Activated CD4-positive, CD25-positive, alpha-beta regulatory T cell treated with anti-CD3 and anti-CD28 coated beads, Interleukin-2, amount 50 U/mL, for 72 hours (primary cell): Measurements from ENCODE around the gene SLC35F5.
"Not testable (repeated sequence)": the region's sequence is repeated elsewhere in the genome, so short reads cannot be mapped to it uniquely, and the experiment has no call there.

Experiments
- DNase-seq: peaks from one replicate; pipeline ENCODE4 v3.0.0; 2021

Gene SLC35F5

DNA sequence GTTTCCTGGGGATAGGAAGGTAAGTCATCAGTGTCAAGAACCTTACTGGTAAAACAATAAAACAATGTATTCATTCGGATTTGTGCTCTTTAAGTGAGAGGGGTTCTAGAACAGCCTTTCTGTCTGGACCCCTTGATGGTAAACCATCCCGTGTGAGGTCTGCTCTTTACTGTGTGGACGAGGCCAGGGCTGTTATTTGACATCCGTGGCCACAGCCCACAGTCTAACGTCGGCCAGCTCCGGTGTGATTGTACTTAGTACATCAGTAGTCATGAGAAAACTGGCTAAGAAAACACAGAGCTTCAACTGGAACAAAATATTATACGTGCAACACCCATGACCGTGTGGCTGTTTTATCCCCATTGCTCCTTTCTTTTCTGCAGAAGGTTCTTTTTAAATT lies 62.0 kb downstream of the SLC35F5 start:
- no peak for DNase-seq

DNA sequence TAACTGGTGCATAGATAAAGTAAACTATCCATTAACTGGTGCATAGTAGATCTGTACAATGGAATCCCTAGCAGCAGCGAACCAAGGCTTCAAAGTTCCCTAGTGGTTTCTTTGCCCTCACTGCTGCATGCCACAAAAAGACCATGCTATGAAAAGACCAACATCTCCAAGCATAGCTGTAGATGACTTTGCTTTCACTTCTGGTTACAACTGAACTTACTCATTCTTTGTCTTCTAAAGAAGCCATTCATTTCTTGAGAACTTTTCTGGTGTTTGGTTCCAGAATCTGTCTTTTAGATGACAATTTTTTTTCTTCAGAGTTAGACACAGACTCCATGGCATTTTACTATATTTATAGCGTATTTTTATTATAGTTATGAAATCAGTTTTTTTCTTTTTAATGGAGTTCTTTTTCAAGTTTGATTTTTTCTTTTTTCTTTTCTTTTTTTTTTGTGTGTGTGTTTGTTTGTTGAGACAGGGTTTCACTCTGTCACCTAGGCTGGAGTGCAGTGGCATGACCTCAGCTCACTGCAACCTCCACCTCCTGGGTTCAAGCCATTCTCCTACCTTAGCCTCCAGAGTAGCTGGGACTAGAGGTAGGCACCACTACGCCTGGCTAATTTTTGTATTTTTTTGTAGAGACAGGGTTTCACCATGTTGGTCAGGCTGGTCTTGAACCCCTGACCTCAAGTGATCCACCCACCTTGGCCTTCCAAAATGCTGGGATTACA lies 63.6 kb downstream of the SLC35F5 start:
- no peak for DNase-seq

DNA sequence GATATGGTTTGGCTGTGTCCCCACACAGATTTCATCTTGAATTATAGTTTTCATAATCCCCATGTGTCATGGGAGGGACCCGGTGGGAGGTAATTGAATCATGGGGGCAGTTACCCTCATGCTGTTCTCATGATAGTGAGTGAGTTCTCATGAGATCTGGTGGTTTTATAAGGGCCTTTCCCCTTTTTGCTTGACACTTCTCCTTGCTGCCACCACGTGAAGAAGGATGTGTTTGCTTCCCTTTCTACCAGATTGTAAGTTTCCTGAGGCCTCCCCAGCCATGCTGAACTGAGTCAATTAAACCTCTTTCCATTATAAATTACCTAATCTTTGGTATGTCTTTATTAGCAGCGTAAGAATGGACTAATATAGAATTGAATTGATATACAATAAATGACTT lies 65.6 kb downstream of the SLC35F5 start:
- not testable (repeated sequence) for DNase-seq

DNA sequence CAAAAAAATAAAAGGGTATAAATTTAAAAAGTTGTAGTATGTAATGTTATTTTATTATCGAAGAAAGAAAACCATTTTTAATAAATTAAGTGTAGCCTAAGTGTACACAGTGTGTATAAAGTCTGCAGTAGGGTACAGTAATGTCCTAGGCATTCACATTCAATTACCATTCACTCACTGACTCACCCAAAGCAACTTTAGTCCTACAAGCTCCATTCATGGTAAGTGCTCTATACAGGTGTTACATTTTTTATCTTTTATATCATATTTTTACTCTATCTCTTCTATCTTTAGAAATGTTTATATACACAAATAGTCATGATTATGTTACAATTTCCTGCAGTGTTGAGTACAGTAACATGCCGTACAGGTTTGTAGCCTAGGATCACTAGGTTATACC lies 69.9 kb downstream of the SLC35F5 start:
- no peak for DNase-seq

DNA sequence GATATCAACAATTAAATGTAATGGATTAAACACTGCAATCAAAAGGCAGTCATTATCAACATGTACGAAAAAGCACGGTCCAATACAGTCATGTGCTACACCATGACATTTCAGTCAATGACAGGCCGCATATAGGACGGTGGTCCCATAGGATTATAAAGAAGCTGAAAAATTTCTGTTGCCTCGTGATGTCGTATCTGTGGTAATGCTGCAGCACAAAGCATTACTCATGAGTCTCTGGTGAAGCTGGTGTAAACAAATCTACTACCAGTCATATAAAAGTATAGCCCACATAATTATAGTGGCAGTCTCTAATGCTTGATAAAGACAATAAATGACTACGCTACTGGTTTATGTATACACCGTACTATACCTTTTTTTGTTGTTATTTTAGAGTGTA lies 71.0 kb downstream of the SLC35F5 start:
- DNase-seq = no peak

DNA sequence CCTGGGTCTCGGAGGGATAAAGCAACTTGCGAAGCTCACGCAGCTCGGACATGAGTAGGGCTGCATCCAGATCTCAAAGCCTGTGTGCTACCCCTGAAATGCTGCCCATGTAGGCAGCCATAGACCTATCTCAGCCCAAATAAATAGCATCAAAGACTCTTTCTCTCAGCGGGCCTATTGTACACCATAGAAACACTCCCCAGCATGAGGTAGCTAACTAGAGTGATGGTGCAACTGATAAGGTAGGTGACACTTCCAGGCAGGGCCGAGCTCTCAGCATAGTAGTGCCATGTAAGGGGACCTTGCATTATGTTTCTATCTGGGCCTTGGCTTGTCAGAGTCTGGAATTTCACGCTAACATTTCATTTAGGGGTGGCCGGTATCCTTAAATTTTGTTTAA lies 77.0 kb downstream of the SLC35F5 start:
- DNase-seq = no peak

DNA sequence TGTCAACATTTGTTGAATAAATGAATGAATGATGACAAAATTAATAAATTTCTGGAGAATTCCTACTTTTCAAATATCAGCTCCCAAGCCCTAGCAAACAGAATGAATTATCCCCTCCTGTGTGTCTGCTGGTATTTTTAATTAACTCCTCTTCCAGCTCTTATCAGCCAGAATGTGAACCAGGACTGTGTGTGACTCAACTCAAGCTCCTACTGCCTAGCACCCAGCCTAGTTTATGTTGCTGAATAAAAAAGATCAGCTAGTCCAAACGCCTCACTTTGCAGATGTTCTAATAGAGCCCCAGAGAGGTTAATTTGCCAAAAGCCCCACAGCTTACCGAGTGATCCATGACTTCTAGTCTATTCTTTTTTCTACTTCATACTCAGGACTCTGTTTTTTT lies 79.1 kb downstream of the SLC35F5 start:
- no peak for DNase-seq

DNA sequence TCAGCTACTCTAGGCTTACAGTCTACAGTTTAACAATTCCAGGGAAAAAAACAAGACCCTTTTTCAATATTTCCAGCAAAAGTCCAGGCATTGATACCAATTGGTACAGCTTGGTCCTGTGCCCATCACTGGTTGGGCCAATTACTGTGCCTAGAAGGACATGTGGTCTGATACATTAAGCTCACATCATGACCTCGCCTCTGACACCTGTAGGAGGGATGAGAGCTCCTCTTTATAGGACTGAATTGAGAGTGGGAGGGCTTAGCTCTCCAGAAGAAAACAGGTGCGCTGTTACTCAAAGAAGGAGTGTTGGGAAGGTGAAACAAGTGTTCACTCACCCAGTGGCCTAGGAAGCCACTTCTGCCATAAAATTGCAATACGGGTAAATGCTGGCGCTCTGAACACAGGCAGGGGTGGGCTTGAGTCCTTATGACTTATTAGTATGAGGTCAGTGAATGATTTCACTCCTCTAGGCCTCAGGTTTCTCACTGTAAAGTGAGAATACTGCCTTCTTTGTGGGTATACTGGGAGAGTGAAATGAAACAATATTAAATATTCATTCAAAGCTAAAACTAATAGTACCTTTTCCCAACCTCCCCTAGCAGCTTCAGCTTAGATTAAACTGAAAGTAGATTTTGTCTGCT lies 79.7 kb downstream of the SLC35F5 start:
- DNase-seq = no peak

DNA sequence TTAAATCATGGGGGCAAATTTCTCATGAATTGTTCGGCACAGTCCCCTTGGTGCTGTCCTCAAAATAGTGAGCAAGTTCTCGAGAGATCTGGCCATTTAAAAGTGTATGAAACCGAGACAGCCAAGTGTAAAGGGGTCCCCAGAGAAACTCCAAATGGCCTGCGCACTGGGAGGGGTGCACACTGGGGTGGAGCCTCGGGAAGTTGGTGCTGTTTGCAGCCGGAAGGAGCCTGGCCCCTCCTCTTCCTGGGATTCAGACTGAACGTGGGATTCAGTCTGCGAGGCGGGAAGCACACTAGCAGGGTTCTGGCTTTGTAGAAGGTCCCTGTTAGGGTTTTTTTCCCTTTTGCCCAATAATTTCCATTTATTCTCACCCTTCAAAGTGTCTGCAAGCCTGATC lies 80.6 kb downstream of the SLC35F5 start:
- no peak for DNase-seq

DNA sequence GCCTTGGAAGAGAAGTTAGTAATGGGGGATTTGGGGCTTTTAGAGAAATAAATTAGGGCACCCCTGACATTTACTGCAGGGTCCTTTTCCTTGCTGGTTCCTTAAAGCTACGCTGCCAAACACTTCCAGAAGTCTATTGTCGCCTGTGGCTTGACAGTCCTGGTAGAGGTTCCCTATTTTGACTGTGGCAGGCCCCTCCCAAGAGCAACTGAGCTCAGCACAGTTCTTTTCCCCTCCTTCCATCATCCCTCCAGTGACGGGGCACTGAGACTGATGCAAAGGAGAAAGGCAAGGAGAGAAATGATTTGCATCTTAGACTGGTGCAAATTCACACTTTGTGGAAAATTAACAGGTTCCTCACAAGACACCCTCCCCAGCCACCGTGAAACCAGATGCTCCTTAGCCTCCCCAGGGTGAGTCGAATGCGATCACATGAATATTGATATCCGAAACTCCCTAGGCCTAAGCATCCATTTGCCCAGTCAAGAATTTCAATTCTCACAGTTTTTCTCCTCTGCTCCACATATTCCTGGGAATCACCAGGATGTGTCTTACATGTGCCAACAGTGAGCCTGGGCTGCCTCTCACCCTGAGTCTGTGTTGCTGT lies 84.0 kb downstream of the SLC35F5 start:
- no peak for DNase-seq

DNA sequence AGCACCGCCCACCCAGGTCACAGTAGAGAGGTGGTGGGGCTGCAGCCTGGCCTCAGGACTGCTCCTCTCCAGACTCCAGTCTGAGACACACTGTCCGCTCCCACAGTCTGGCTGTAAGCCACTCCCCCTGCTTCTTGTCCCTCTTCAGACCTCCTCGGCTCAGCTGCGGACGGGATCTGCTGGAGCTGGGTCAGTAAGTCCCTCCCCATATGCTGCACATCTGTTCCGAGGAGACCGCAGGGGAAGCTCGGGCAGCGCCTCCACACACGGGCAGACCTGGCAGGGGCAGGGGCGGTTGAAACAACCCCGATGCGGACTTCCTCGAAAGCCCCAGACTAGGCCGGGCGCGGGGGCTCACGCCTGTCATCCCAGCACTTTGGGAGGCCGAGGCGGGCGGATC lies 87.4 kb downstream of the SLC35F5 start:
- DNase-seq = not testable (repeated sequence)

DNA sequence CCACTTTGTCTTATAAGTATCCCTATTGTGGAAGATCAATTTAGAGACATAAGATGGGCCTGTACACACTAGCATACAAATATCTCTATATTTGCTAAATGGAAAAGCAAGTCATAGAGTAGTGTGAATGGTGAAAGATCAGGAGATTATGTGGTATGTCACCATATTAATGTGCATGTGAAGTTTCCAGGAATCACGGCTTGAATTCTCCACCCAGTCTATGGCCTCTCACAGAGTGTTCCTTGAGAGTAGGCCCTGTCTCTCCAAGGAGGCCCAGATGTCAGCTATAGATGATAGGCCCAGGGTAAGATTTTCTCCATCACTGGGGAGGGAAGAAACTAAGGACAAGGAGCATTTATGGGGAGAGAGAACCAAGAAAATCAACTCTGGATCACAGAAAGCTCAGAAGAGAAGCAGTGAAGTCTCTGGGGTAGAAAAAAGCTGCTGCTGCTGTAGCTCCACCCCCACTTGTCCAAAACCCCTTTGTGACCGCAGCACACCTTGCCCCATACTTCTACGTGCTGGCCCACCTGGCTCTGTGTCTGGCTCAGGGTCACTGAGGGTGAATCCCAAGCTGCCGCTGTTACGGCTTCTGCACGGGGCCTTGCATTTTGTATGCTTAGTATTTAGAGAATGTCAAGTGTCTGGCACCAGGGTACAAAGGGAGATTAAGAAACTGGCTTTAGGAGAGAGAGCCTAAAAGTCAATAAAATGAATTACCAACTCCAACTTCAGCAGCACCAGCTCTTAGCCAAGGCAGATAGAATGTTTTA lies 91.5 kb downstream of the SLC35F5 start:
- DNase-seq = not testable (repeated sequence)

DNA sequence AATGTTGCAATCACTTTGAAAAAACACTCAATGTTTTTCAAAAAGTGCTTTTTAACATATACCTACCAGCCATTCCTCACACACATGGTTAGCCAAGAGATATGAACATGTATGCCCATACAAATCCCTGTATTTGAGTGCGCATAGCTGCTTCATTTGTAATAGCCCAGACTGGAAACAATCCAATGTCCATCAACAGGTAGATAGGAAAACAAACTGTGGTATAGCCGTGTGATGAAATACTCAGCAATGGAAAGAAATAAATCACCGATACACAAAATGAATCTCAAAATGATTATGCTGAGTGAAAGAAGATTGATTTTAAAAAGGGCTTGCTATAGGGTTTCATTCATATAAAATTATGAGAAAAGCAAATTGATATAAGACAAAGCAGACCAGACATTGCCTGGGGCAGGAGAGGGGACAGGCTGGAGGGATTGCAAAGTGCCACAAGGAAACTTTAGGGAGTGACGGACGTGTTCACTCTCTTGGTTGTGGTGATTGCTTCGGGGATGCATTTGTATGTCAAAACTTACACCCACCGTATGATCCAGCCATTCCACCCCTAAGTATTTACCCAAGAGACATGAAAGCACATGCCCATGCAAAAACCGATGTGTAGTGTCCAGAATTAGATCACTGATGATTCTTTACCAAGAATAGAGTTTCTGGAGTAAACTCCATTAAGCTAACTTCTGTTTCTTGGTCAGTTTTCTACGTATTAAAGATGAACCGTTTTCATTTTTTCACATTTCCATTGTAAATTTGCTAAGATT lies 93.0 kb downstream of the SLC35F5 start:
- DNase-seq = not testable (repeated sequence)
